Subcutaneous adipose tissue (tissue), 4 donors: ENCODE results near the gene RASGRF1. TPM values are rescaled to one million over a fixed set of nuclear protein-coding genes. Genes with fewer than 3 reads are reported as not detected.

ENCODE experiments used
- CTCF ChIP-seq: fragments of 450-650 bp; IDR thresholded peaks from one replicate; pipeline ENCODE4 v1.5.1; 2016; ENCODE audit warnings: low read depth, mild to moderate bottlenecking, control low read depth, antibody characterized with exemption, moderate library complexity
- total RNA-seq, 4 donors: library from RNA; depleted of rRNA; stranded (reverse); fragments of >200 nt; gene quantifications; one replicate each; pipeline ENCODE4 v1.1.0, GENCODE V29; 2016

RASGRF1 gene
- total RNA-seq, 4 donors from 2014 or later = under 0.01 to 1.7 (median 0.22) TPM; not detected in 1

GRCh38 chr15:79116771-79117170, 26.2 kb upstream of the RASGRF1 start:
- no peak for TF ChIP-seq CTCF

- TF ChIP-seq CTCF = no peak
These were observed 25.5 kb upstream of the RASGRF1 start for GRCh38 chr15:79115986-79116665.

- no peak for TF ChIP-seq CTCF
These were observed 23.3 kb upstream of the RASGRF1 start for GRCh38 chr15:79113831-79114230.

- TF ChIP-seq CTCF = no peak
These were observed 14.6 kb upstream of the RASGRF1 start for GRCh38 chr15:79105141-79105540.

GRCh38 chr15:79102595-79102994, 12.0 kb upstream of the RASGRF1 start:
- TF ChIP-seq CTCF = no peak

GRCh38 chr15:79101866-79102581, 11.4 kb upstream of the RASGRF1 start:
- no peak for TF ChIP-seq CTCF

GRCh38 chr15:79099692-79100091, 9.1 kb upstream of the RASGRF1 start:
- TF ChIP-seq CTCF = no peak
